ENCODE data around the gene WDR59.

Gene WDR59

GRCh38 chr16:74829637-74830036, 155.3 kb downstream of the WDR59 start:
- in situ Hi-C loops (cut with HindIII; ENCODE audit: low sequenced_read_pairs) = no loop called here
- no peak overlapping the region for H3K4me3 ChIP-seq (ENCODE audit: low read depth, low read length)
- no peak for TF ChIP-seq CTCF (IDR thresholded peaks at IDR 0.05; ENCODE audit: low read depth, low read length)
- DNase-seq (ENCODE audit: low read depth, low spot score) = no peak

- no peak overlapping the region for H3K4me3 ChIP-seq (ENCODE audit: low read depth, low read length)
- TF ChIP-seq CTCF (IDR thresholded peaks at IDR 0.05; ENCODE audit: low read depth, low read length) = no peak
- no peak for DNase-seq (ENCODE audit: low read depth, low spot score)
- in situ Hi-C loops (cut with HindIII; ENCODE audit: low sequenced_read_pairs) = no loop called here
Observed at GRCh38 chr16:74825941-74826340, 159.0 kb downstream of the WDR59 start.

GRCh38 chr16:74825016-74825415, 159.9 kb downstream of the WDR59 start:
- no peak for DNase-seq (ENCODE audit: low read depth, low spot score)
- no peak overlapping the region for H3K4me3 ChIP-seq (ENCODE audit: low read depth, low read length)
- no peak for TF ChIP-seq CTCF (IDR thresholded peaks at IDR 0.05; ENCODE audit: low read depth, low read length)
- in situ Hi-C loops (cut with HindIII; ENCODE audit: low sequenced_read_pairs) = no loop called here
